ENCODE measurements around the gene ACTMAP. TPM values are rescaled to one million over a fixed set of nuclear protein-coding genes. Genes with fewer than 3 reads are reported as not detected.

Gene ACTMAP
- total RNA-seq, 2 experiments from 2014 or later: 5.0 to 54.8 TPM

GRCh38 chr19:40697007-40697406 is 53.3 kb downstream of the ACTMAP start:
- DNase-seq (ENCODE audit: low spot score): no peak
- Histone ChIP-seq H3K79me2 (ENCODE audit: insufficient read depth, low read depth, low read length) (no peaks in the 10 kb centered on the region), H3K9me2 (ENCODE audit: insufficient read depth, low read length) (no peaks in the 10 kb centered on the region), H2AFZ (ENCODE audit: low read length) (no peak overlapping the region), H3K36me3 (ENCODE audit: insufficient read depth, low read length) (peaks cover 8% of the 10 kb centered on the region), H3K27ac (ENCODE audit: low read depth, low read length, poor library complexity, severe bottlenecking) (no peak overlapping the region), H3K4me2 (ENCODE audit: low read length) (no peak overlapping the region), H4K20me1 (ENCODE audit: insufficient read depth, low read length) (no peaks in the 10 kb centered on the region), H3K4me1 (ENCODE audit: insufficient read depth, low read length, poor library complexity, severe bottlenecking) (no peaks in the 10 kb centered on the region), H3K4me3 (ENCODE audit: low read depth, low read length, poor library complexity, severe bottlenecking) (no peak overlapping the region), H3K9me3 (ENCODE audit: low read length) (no peaks in the 10 kb centered on the region)
- no peak for TF ChIP-seq EZH2phosphoT487 (IDR thresholded peaks at IDR 0.05; ENCODE audit: borderline replicate concordance, low read depth, low read length)
- no peak for TF ChIP-seq CTCF (conservative IDR thresholded peaks at IDR 0.05; ENCODE audit: low read length)
- CTCF ChIA-PET (ENCODE audit: unreplicated experiment): no interaction called here
- POLR2A ChIA-PET: no interaction called here
- intact Hi-C loops (cut with micrococcal nuclease; ENCODE audit: unreplicated experiment): no loop called here
- BruUV-seq (replicated peaks): no TSS peak

GRCh38 chr19:40695881-40696280 is 54.4 kb downstream of the ACTMAP start:
- H3K36me3 ChIP-seq (ENCODE audit: insufficient read depth, low read length): peaks cover 5% of the 10 kb centered on the region
- no peaks in the 10 kb centered on the region for H4K20me1 ChIP-seq (ENCODE audit: insufficient read depth, low read length)
- no peak overlapping the region for H3K4me2 ChIP-seq (ENCODE audit: low read length)
- DNase-seq (ENCODE audit: low spot score): no peak
- H3K4me1 ChIP-seq (ENCODE audit: insufficient read depth, low read length, poor library complexity, severe bottlenecking): peaks cover 7% of the 10 kb centered on the region
- H3K79me2 ChIP-seq (ENCODE audit: insufficient read depth, low read depth, low read length): no peaks in the 10 kb centered on the region
- H2AFZ ChIP-seq (ENCODE audit: low read length): no peak overlapping the region
- H3K27ac ChIP-seq (ENCODE audit: low read depth, low read length, poor library complexity, severe bottlenecking): no peak overlapping the region
- TF ChIP-seq EZH2phosphoT487 (IDR thresholded peaks at IDR 0.05; ENCODE audit: borderline replicate concordance, low read depth, low read length): no peak
- no peak for TF ChIP-seq CTCF (conservative IDR thresholded peaks at IDR 0.05; ENCODE audit: low read length)
- intact Hi-C loops (cut with micrococcal nuclease; ENCODE audit: unreplicated experiment): no loop called here
- BruUV-seq (replicated peaks): no TSS peak
- no peak overlapping the region for H3K4me3 ChIP-seq (ENCODE audit: low read depth, low read length, poor library complexity, severe bottlenecking)
- ChIA-PET CTCF (ENCODE audit: unreplicated experiment) (no interaction called here), POLR2A (no interaction called here)
- no peaks in the 10 kb centered on the region for H3K9me2 ChIP-seq (ENCODE audit: insufficient read depth, low read length)
- H3K9me3 ChIP-seq (ENCODE audit: low read length): no peaks in the 10 kb centered on the region

- POLR2A ChIA-PET: no interaction called here
Measured at GRCh38 chr19:40693896-40694295, 56.4 kb downstream of the ACTMAP start.

More at GRCh38 chr19:40693896-40694295, 56.4 kb downstream of the ACTMAP start:
- no TSS peak for BruUV-seq (replicated peaks)
- no peaks in the 10 kb centered on the region for H4K20me1 ChIP-seq (ENCODE audit: insufficient read depth, low read length)
- no peak overlapping the region for H3K27ac ChIP-seq (ENCODE audit: low read depth, low read length, poor library complexity, severe bottlenecking)
- CTCF ChIA-PET (ENCODE audit: unreplicated experiment): no interaction called here
- H3K9me2 ChIP-seq (ENCODE audit: insufficient read depth, low read length): no peaks in the 10 kb centered on the region
- peaks cover 17% of the 10 kb centered on the region for H3K4me1 ChIP-seq (ENCODE audit: insufficient read depth, low read length, poor library complexity, severe bottlenecking)
- no peak overlapping the region for H2AFZ ChIP-seq (ENCODE audit: low read length)
- H3K9me3 ChIP-seq (ENCODE audit: low read length): no peaks in the 10 kb centered on the region
- H3K36me3 ChIP-seq (ENCODE audit: insufficient read depth, low read length): no peaks in the 10 kb centered on the region; the same call in 1 of the 2 replicates
- intact Hi-C loops (cut with micrococcal nuclease; ENCODE audit: unreplicated experiment): no loop called here
- no peak for DNase-seq (ENCODE audit: low spot score)
- H3K4me3 ChIP-seq (ENCODE audit: low read depth, low read length, poor library complexity, severe bottlenecking): no peak overlapping the region
- no peaks in the 10 kb centered on the region for H3K79me2 ChIP-seq (ENCODE audit: insufficient read depth, low read depth, low read length)
- no peak overlapping the region for H3K4me2 ChIP-seq (ENCODE audit: low read length)
- TF ChIP-seq CTCF (conservative IDR thresholded peaks at IDR 0.05; ENCODE audit: low read length) (no peak), EZH2phosphoT487 (IDR thresholded peaks at IDR 0.05; ENCODE audit: borderline replicate concordance, low read depth, low read length) (no peak)

Data from OCI-LY7 (cell line).